NCI-H2227 (cell line): ENCODE data around the gene OR2S2.

Experiments used
- DNase-seq: peaks from one replicate; lab custom pipeline; 2025; ENCODE audit not compliant: unreplicated experiment; lab: John Stamatoyannopoulos, UW

The OR2S2 gene

GRCh38 chr9:35962126-35962906 is 4.4 kb upstream of the OR2S2 start:
- DNase-seq: peak; percentile 32

GRCh38 chr9:35960039-35960655 is 2.2 kb upstream of the OR2S2 start:
- DNase-seq: no peak

GRCh38 chr9:35956651-35957050 is 1.3 kb downstream of the OR2S2 start:
- DNase-seq: no peak

GRCh38 chr9:35954942-35955546 is 2.9 kb downstream of the OR2S2 start:
- DNase-seq: peak; percentile 76

- DNase-seq: no peak
Measured at GRCh38 chr9:35952526-35953191, 5.3 kb downstream of the OR2S2 start.

- DNase-seq: no peak
Measured at GRCh38 chr9:35951736-35952135, 6.2 kb downstream of the OR2S2 start.

GRCh38 chr9:35948901-35949318 is 9.0 kb downstream of the OR2S2 start:
- DNase-seq: no peak

- DNase-seq: no peak
Measured at GRCh38 chr9:35948451-35948850, 9.5 kb downstream of the OR2S2 start.

GRCh38 chr9:35945341-35946018 is 12.5 kb downstream of the OR2S2 start:
- peak; percentile 59 for DNase-seq

- no peak for DNase-seq
Measured at GRCh38 chr9:35944841-35945240, 13.1 kb downstream of the OR2S2 start.

GRCh38 chr9:35944173-35944572 is 13.8 kb downstream of the OR2S2 start:
- DNase-seq: peak; percentile 8

GRCh38 chr9:35942286-35942685 is 15.7 kb downstream of the OR2S2 start:
- DNase-seq: no peak

- no peak for DNase-seq
Measured at GRCh38 chr9:35940458-35941407, 17.2 kb downstream of the OR2S2 start.

- DNase-seq: no peak
Measured at GRCh38 chr9:35939679-35940250, 18.2 kb downstream of the OR2S2 start.

- no peak for DNase-seq
Measured at GRCh38 chr9:35938474-35939356, 19.2 kb downstream of the OR2S2 start.

GRCh38 chr9:35937227-35937626 is 20.7 kb downstream of the OR2S2 start:
- no peak for DNase-seq

- DNase-seq: no peak
Measured at GRCh38 chr9:35935755-35936509, 22.0 kb downstream of the OR2S2 start.

GRCh38 chr9:35935261-35935660 is 22.7 kb downstream of the OR2S2 start:
- no peak for DNase-seq
